ENCODE data around the gene FOXB2.
A peak's percentile ranks its signal among the peaks of the same experiment; 100 is the strongest.
"Not testable (repeated sequence)": the region's sequence is repeated elsewhere in the genome, so short reads cannot be mapped to it uniquely, and the experiment has no call there.

Gene FOXB2

DNA sequence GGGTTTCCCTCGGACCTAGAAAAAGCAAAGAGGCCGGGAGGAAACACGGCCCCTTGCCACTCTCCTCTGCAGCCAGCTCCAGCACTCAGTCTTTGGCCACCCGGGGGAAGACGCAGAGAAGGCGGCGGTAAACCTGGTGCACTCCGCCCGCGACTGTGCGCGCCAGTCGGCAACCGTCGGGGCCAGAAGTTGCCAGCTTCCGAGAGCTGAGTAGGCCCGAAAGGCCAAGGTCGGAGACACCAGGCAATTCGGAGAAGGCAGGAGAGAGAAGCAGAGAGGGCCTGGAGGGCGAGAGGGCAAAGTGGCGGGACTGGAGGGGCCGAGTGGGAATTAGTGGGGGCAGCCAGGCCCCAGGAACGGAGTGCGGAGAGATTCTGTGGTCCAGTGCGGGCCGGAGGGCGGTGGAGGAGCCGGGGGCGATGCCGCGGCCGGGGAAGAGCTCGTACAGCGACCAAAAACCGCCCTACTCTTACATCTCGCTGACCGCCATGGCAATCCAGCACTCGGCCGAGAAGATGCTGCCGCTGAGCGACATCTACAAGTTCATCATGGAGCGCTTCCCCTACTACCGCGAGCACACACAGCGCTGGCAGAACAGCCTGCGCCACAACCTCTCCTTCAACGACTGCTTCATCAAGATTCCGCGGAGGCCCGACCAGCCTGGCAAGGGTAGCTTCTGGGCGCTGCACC is at the start of gene FOXB2:
TSS of gene FOXB2 (plus strand) at position 420 of the 690 bp plus-strand sequence. CDS start at position 420, 0 bp downstream.
- DNase-seq = no peak

DNA sequence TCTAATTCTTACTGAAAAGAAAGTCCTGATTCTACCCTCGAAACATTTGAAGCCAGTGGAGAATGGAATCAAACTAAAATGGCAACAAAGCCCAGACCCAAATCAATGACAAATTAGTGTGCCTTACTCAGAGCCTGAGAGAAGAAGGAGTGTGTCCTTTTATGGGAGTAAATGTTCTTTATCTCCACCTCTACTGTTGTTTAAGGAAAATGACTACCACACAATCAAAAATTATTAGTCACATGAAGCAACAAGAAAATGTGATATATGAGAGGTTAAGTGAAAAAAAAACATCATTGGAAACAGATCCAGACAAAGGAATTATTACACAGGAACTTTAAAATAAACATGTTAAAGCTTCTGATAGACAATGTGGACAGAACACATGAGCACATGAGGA is 49.7 kb upstream of the FOXB2 start:
- no peak for DNase-seq

DNA sequence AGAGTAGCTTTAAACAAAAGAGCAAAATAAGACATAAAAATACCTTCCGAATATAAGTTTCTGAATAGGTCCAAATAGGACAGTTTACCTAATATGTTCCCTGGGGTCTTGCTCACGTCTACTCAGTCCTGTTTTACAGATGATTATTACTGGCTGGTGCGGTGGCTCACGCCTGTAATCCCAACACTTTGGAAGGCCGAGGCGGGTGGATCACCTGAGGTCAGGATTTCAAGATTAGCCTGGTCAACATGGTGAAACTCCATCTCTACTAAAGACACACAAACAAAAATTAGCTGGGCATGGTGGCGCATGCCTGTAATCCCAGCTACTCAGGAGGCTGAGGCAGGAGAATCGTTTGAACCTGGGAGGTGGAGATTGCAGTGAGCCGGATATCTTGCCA is 40.6 kb upstream of the FOXB2 start:
- DNase-seq = not testable (repeated sequence)

DNA sequence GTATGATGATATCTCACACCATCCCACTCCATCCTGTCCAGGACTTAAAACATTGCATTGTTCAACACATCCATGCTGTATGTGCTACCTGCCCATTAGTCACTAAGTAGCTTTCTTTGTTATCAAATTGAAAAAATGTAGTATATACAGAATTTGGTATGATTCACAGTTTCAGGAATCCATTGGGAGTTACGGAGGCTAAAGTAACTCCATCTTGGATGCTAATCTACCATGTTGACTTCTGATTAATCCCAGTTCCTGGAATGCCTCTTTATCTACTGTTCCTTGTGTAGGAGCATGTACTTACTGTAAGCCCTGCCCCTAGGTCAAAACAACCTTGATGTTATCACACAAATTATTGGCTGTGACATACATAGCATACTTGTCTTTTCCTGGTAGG is 38.9 kb upstream of the FOXB2 start:
- DNase-seq = no peak

DNA sequence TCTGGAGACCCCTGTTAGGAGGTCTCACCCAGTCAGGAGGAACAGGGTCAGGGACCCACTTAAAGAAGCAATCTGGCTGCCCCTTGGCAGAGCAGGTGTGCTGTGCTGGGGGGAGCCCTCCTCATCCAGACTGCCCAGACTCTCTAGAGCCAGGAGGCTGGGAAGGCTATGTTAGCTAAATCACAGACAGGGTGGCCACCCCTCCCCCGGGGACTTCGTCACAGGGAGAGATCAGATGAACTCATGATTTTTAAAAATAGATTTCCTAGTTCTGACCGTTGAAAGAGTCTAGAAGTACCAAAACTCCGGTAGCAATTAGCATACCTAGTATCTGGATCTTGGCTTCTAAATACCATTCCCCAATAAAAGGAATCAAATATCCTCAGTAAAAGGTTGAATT is 35.0 kb upstream of the FOXB2 start:
- DNase-seq = no peak

DNA sequence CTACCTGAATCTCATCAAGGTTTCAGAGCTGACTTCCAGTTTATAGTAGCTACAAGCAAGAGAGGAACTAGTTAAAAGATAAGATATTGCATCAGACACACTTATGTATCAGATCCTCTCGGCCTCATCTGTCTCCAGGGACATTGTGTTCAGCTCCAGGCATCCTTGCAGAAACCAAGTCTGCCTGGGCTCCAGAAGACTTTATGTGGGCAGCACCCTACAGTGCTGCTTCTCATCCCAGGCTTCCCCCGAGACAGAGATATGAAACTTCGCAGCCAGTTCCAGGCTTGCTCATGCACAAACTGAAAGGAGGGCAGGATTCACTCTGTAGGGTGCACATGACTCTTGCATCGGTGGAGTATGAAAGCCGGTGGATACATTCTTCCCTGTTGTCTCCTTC is 33.9 kb upstream of the FOXB2 start:
- no peak for DNase-seq

DNA sequence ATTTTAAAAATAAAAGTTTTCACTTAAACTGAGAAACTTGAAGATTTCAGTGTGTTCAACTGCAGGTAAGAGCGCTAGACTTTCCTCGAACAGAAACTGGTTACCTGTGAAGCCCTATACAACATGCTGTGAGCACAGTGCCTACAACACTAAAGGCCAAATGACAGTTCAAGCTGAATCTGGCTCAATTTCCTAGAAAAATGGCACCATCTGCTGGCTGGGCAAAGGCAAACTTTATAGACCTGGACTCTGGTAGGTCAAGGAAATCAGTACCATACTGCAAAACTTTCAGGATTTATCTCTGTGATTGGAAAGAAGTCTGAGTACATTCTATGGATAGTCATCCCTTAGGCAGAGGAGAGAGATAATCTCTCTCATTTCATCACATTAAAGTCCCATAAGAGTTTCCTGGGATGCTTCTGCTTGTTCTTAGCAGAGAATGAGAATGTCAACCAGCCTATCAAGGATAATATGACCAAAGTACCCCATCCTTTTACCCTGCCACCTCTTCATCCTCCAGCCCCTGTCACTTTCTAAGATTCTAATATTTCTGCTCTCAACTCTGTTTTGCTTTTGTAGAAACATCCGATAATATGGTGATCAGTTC is 31.8 kb upstream of the FOXB2 start:
- peak; percentile 23 for DNase-seq

DNA sequence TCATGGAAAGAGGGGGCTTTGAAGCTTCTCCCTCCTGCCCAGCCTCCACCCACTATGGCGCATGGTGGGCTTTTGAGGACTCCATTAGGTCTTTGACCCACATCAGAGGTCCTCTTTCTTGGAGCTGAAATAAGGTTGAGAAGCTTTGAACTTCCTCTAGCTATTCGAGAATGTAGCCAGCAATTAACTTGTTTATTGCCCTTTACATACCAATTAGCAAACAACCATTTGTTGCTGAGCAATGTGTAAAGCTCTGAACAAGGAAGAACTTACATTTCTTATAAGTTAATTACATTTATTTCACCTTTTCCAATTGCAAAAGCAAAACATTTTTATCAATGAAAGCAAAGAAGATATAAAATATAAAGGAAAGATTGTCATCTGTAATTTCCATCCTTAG is 30.5 kb upstream of the FOXB2 start:
- no peak for DNase-seq

DNA sequence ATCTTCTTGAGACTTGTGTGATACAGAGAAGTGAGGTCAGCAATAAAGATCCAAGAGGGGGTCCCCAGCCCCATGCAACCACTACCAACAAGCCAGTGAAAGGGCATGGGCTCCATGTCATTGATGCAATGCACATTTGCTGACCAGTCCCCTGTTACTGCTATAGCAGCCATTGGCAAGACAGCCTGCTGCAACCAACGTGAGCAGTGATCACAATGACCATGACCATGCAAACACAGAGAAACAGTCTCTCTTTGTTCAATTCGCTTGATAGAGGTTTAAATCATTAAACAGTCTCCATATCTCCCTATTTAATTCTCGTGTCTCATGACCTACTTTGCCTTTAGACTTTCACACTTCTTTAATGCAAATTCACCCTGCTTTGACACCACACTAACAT is 30.0 kb upstream of the FOXB2 start:
- no peak for DNase-seq

DNA sequence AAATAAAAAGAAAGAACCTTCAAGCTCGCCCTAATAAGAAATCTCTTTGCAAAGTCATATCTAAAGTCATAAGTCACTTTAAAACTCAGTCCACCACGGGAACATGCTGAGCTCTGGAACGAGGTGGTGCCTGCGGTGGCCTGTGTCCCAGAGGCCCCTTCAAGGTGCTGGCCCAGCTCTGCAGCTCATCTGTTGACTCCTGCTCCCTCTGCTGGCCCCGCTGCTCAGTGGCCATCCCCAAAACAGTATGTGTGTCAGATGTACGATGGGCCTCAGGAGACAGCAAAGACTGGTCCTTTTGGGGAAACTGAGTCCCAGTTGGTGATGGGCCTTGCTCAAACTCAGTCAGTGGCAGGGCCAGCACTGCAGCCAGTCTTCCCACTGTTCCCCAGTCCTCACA is 22.8 kb upstream of the FOXB2 start:
- DNase-seq = no peak

DNA sequence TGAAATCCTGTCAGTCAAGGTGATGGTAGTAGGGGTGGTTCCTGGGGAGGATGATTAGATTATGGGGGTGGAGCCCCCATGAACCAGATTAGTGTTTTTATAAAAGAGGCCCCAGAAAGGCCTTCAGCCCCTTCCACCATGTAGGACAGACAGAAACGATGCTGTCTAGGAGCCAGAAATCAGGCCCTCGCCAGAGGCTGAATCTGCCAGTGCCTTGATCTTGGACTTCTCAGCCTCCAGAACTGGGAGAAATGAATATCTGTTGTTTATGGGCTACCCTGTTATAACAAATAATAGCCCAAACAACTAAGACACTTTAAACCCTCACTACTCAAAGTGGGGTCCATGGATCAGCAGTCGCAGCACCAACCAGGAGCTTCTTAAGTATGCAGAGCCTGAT is 20.2 kb upstream of the FOXB2 start:
- DNase-seq = no peak

DNA sequence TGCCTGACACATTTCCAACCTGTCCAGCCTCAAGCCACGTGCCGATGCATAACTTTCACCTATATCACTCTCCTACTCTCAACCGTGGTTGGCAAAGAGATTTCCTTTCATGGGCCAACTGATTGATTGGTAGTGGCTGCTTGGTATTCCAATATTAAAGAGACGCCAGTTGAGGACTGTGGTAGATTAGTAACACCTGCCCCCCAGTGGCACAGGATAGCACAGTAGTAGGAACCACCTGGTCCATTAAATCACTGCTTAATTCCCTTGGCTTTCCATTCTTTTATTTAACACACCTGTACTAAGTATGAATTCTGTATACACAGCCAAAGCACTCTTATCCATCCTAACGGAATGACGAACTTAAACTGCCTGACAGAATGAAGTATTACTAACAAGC is 19.1 kb upstream of the FOXB2 start:
- no peak for DNase-seq

DNA sequence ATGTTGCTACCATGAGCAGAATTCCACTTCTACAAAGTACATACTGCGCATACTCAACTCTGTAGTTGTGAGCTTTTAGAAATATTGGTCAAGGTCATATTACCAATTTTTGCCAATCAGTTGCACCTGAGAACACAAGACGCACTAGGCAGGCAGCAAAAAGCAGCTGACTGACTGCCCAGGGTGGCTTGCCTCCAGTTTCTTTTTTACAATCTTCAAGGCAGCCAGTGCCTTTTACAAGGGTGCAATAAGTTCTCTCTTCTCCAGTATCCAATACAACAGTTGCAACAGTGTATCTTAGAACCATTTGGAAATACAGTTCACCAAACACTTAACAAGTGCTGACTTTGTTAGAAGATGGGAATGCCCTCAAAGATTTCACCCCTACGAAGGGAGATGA is 16.1 kb upstream of the FOXB2 start:
- no peak for DNase-seq

DNA sequence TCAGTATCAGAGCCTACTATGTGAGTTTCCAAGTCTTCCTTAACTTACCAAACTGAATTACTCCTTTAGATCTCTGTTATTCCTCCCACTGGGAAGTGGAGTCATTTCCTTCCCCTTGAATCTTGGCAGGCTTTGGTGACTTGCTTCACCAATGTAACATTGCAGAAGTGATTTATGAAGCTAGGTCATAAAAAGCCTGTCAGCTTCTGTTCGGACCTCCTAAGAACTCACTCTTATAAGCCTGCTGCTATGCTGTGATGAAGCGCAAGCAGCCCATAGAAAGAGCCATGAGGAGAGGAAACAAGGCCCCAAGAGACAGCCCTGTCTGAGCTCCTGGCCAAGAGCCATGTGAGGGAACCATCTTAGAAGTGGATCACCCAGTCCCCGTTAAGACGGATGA is 14.2 kb upstream of the FOXB2 start:
- DNase-seq = no peak

DNA sequence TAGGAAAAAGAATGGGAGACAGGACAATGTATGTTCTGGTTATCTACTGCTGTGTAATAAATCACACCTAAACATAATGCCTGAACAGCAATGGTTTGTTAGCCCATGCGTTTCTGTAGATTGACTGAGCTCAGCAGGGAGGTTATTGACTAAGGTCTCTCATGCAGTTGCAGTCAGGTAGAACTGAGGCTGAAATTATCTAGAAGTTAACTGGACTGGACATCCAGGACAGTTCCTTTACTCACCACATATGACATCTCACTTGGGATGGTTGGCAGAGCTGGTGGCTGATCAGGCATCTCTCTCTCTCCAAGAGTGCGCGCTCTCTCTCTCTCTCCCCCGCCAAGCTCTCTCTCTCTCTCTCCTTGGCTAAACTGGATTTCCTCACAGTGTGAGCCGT is 8.9 kb upstream of the FOXB2 start:
- DNase-seq = no peak

DNA sequence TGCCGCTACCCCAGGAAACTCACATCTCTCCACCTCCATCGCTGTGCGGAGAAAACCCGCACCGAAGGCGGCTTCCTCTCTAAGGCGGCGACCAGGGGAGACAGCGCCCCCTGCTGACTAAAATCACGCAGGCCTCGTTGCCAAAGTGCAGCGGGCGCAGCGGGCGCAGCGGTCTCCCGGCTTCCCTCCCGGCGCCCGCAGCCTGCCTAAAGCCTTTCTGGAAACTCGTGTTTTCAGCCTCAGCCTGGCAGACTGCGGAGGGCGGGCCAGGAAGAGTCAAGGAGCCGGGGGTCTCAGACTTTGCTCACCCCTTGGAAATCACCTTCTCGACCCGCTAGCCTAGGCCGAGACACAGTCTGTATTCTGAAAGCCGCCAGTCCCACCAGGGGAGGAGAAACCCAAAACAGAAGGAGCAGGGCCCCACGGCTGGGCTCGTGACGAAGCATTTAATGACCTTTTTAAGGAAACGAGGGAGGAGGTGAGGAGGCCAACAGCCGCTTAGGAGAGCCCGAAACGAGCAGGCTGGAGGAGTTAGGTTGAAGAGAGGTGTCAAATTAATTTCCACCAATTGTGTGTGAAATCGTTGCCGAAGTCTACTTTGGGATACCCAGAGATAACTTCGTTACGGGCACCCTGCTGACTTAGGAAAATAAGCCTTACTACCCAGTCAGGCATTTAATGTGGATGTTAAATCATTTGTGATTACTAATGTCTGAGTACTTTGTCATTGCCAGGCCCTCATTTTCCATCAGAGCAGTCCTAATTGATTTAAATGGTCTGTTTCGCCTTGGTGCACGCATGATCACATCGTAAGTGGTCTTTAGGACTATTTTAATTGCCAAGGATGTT is 7.3 kb upstream of the FOXB2 start:
- peak; percentile 69 for DNase-seq

DNA sequence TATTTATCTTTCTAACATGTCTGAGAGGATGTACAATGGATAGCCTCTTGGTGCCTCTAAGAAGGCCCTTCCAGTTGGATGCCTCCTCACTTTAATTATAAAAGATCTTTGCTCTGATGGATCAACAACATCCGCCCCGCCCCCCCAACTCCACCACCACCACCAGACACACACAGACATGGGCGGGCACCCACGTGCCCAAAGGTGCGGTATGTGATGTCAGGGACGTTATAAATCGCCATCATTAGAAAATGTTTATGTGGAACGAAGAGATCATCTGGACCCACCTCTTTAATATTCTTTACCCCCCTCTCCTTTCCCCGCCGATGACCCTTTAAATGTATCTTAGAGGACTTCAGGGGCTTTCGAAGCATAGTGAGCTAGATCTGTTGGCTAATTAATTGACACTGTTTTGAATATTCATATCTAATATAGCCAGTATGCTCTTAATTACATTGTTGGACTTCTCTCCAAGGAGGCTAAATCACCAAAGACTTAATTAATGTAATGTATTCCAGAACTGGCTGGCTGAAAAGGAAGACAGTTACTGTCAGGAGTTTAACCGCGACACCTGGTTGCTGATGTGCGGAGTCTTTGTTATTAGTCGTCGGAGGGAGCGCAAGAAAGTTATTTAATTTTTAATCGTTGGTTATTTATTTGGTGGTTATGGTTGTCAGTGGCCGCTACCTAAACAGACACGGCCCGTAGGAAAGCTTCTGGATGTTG is 6.1 kb upstream of the FOXB2 start:
- DNase-seq = no peak

DNA sequence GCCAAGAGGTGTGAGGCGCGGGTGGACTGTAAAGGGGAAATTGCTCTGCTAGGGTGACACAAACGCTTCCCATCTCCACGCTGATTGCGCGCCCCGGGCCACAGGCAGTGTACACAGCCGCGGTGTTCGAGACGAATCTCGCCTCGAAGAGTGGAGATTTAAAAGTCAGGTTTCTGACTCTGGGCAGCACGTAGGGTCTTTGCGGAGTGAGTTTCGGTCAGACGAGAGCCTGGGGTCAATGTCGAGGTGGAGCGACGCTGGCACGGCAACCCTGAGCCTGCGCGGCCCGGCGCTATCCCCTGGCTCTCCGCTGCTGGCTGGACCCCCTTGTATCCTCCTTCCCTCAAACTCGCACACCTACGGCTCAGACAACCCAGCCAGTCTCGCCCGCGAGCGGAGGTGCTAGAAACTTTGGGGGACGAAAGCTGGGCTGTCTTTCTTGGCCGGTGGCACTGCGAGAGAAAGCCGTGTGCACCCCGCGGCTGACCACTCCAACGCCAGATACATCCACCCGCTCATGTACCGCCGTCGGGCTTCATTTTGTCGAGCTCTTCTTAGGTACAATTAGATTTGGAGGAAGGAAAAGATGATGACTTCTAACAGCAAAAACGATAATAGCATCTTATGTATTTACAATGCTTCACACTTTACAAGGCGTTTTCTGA is 5.4 kb upstream of the FOXB2 start:
- DNase-seq = no peak

DNA sequence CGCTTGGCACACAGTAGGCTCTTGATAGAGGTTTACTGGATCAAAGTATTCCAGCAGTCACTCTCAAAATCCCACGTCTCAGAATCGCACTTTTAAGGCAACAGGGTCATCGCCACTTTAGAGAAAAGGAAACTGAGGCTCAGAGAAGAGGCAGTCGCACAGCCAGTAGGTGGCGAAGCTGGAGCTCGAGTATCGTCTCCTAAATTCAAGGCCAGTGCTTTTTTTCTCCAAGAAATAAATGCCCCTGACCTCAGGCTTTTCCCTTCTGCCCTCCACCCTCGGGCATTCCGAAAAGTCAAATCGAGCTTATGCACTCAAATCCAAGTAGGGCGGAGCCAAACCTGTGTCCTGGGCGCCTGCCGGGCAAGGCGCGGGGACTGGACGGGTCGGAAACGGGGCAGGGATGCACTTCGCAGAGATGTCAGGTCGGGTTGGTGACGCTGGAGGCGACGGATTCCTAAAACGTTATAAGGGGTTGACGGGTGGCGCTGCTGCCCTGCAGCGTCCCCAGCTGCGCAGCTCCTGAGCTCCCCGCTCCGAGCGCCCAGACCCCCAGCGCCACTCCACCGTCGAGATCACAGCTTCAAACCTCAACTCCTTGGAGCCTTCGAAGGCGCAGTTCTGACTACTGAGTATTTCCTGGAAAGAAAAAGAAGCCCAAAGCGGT is 4.7 kb upstream of the FOXB2 start:
- no peak for DNase-seq

DNA sequence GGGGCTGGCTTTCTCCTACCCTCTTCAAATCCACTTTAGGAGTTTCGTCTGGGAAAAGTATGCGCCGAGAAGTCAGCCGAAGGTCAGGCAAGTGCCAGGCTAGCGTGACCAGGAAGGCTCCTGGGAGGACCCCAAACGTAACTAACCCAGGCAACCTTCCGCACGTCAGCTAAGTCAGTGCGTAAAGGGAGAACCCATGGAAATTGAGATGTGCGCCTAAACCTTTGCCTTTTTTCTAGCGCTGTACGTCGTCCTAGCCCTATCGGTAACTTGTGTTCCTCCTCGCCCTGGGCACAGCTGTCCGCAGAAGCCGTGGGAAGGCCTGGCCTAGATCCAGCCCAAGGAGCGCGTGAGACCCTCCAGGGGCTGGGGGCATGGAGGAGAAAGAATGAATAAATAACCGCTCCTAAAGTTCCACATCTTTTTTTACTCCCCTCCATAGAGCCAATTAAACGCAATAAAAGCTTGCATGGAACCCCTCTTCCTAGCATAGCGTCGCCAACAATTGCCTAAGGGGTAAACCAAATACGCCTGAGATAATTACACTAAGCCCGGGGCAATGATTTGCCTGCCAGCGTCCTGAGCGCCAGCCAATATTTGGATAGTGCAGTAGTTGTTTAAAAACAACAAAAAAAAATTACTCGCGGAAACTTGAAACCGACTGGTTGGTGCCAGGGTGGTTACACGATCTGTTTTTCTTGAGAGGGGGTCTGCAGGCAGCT is 4.0 kb upstream of the FOXB2 start:
- DNase-seq = no peak

DNA sequence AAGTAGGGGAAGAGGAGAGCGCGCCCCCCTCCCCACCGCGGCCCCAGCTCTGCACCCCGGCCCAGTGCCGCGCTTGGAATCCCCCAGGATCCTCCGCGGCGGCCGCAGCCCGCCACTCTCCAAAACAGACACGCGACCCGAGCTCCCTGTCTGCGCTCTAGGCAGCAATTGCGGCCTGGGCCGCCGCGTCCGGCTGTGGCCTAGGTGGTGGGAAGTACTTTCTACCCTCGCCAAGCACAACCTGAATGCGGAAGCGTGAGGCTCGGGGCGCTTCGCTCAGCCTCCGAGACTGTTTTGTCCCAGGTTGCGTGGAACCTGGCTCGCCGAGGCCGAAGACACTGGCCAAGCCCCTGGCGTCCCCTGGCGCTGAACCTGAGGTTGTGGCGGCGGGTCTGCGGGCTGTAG is 3.3 kb upstream of the FOXB2 start:
- DNase-seq = no peak

All from activated CD4-positive, alpha-beta T cell treated with anti-CD3 and anti-CD28 coated beads, Interleukin-2, amount 50 U/mL, for 16 hours (primary cell).